Measurements from ENCODE around the gene CHST11. TPM values are rescaled to one million over a fixed set of nuclear protein-coding genes. Genes with fewer than 3 reads are reported as not detected.
"Not testable (repeated sequence)": the region's sequence is repeated elsewhere in the genome, so short reads cannot be mapped to it uniquely, and the experiment has no call there.

The CHST11 gene
- total RNA-seq, 1 experiment from 2014 or later, result 0.25 TPM

DNA sequence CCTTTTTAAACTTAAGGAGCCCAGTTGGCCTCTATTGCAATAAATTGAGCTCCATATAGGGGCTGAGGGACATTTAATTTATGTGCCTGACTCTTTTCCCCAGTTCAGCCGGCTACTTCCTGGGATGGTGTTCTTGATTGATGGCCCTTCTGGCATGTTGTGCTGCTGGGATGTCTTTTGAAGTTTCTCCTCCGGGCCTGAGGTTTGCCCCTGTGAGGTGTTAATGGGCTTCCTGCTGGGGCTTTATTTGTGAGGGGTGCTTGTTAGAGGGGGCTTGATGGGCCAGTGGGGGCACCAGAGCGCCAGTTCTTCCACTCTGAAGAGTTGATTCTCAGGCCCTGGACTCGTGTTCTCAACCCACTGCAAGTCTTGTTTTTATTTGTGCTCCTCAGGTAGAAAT, 69.6 kb downstream of the CHST11 start:
- Histone ChIP-seq H3K4me1 (no peaks in the 10 kb centered on the region), H3K4me3 (ENCODE audit: low read depth, low read length) (no peak overlapping the region), H3K27me3 (replicated peaks; ENCODE audit: control insufficient read depth, insufficient read depth, low read length) (no peaks in the 10 kb centered on the region), H3K36me3 (ENCODE audit: control insufficient read depth, insufficient read depth, low read length) (no peaks in the 10 kb centered on the region), H3K9me3 (no peaks in the 10 kb centered on the region)
- Mint-ChIP-seq H3K9me3 (ENCODE audit: unreplicated experiment) (no peaks in the 10 kb centered on the region), H3K36me3 (ENCODE audit: insufficient read depth, unreplicated experiment) (no peaks in the 10 kb centered on the region), H3K4me1 (ENCODE audit: low read depth, unreplicated experiment) (no peaks in the 10 kb centered on the region), H3K27ac (ENCODE audit: unreplicated experiment) (no peak overlapping the region), H3K4me3 (ENCODE audit: unreplicated experiment) (no peak overlapping the region), H3K27me3 (ENCODE audit: insufficient read depth, unreplicated experiment) (peaks cover 13% of the 10 kb centered on the region)
- no peak for DNase-seq
- CTCF ChIA-PET, result no interaction called here
- TF ChIP-seq, protein P1, sequence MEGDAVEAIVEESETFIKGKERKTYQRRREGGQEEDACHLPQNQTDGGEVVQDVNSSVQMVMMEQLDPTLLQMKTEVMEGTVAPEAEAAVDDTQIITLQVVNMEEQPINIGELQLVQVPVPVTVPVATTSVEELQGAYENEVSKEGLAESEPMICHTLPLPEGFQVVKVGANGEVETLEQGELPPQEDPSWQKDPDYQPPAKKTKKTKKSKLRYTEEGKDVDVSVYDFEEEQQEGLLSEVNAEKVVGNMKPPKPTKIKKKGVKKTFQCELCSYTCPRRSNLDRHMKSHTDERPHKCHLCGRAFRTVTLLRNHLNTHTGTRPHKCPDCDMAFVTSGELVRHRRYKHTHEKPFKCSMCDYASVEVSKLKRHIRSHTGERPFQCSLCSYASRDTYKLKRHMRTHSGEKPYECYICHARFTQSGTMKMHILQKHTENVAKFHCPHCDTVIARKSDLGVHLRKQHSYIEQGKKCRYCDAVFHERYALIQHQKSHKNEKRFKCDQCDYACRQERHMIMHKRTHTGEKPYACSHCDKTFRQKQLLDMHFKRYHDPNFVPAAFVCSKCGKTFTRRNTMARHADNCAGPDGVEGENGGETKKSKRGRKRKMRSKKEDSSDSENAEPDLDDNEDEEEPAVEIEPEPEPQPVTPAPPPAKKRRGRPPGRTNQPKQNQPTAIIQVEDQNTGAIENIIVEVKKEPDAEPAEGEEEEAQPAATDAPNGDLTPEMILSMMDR (IDR thresholded peaks at IDR 0.05; ENCODE audit: insufficient read depth in 1 of 2, low read depth in 1 of 2, low read length in 1 of 2, severe bottlenecking in 1 of 2, unreplicated experiment in 1 of 2), result no peak
- intact Hi-C loops (cut with micrococcal nuclease; ENCODE audit: unreplicated experiment), result no loop called here
- BruUV-seq (replicated peaks), result no TSS peak
- POLR2A ChIA-PET, result no interaction called here

DNA sequence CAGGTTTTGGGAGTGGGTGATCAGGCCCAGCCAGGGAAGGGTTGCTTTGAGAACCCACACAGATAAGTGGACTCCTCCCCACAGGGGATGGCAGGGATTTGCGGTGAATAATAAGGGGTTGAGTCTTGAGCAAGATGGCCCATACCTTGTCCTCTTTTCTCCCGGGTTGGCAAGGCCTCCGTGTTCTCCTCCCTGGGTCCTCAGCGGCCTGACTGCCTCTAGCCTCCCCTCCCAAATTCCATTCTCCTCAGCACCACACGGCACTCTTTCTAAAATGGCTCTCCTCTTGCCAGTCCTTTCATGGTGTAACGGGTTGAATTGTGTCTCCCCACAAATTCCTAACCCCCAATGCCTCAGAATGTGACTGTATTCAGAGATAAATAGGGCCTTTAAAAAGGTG, 70.0 kb downstream of the CHST11 start:
- Mint-ChIP-seq H3K4me3 (ENCODE audit: unreplicated experiment) (no peak overlapping the region), H3K9me3 (ENCODE audit: unreplicated experiment) (no peaks in the 10 kb centered on the region), H3K4me1 (ENCODE audit: low read depth, unreplicated experiment) (no peaks in the 10 kb centered on the region), H3K36me3 (ENCODE audit: insufficient read depth, unreplicated experiment) (no peaks in the 10 kb centered on the region), H3K27ac (ENCODE audit: unreplicated experiment) (no peak overlapping the region), H3K27me3 (ENCODE audit: insufficient read depth, unreplicated experiment) (peaks cover 15% of the 10 kb centered on the region)
- Histone ChIP-seq H3K27me3 (replicated peaks; ENCODE audit: control insufficient read depth, insufficient read depth, low read length) (no peaks in the 10 kb centered on the region), H3K4me1 (no peaks in the 10 kb centered on the region), H3K9me3 (no peaks in the 10 kb centered on the region), H3K36me3 (ENCODE audit: control insufficient read depth, insufficient read depth, low read length) (no peaks in the 10 kb centered on the region), H3K4me3 (ENCODE audit: low read depth, low read length) (no peak overlapping the region)
- CTCF ChIA-PET, result no interaction called here
- intact Hi-C loops (cut with micrococcal nuclease; ENCODE audit: unreplicated experiment), result no loop called here
- no TSS peak for BruUV-seq (replicated peaks)
- no peak for DNase-seq
- TF ChIP-seq, protein P1 (IDR thresholded peaks at IDR 0.05; ENCODE audit: insufficient read depth in 1 of 2, low read depth in 1 of 2, low read length in 1 of 2, severe bottlenecking in 1 of 2, unreplicated experiment in 1 of 2), result no peak
- POLR2A ChIA-PET, result no interaction called here

DNA sequence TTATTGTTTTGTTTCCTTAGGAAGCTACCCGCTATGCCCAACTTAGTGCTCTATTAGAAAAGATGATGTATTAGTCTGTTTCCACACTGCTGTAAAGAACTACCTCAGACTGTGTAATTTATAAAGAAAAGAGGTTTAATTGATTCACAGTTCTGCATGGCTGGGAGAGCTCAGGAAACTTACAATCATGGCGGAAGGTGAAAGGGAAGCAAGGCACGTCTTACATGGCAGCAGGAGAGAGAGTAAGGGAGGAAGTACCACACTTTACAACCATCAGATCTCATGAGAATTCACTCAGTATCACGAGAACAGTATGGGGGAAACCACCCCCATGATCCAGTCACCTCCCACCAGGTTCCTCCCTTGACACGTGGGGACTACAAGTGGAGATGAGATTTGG, 70.9 kb downstream of the CHST11 start:
- H3K27me3 ChIP-seq (replicated peaks; ENCODE audit: control insufficient read depth, insufficient read depth, low read length); intact Hi-C loops (cut with micrococcal nuclease; ENCODE audit: unreplicated experiment); CTCF ChIA-PET; H3K4me3 ChIP-seq (ENCODE audit: low read depth, low read length); H3K36me3 ChIP-seq (ENCODE audit: control insufficient read depth, insufficient read depth, low read length); H3K36me3 Mint-ChIP-seq (ENCODE audit: insufficient read depth, unreplicated experiment); H3K4me1 ChIP-seq; DNase-seq; H3K9me3 Mint-ChIP-seq (ENCODE audit: unreplicated experiment); H3K4me1 Mint-ChIP-seq (ENCODE audit: low read depth, unreplicated experiment); BruUV-seq (replicated peaks); POLR2A ChIA-PET; H3K27ac Mint-ChIP-seq (ENCODE audit: unreplicated experiment); H3K4me3 Mint-ChIP-seq (ENCODE audit: unreplicated experiment); H3K9me3 ChIP-seq: not testable (repeated sequence)
- H3K27me3 Mint-ChIP-seq (ENCODE audit: insufficient read depth, unreplicated experiment), result peaks cover 15% of the 10 kb centered on the region

All from Caco-2 (cell line).